Measurements from ENCODE around the gene ARL11.

DNA sequence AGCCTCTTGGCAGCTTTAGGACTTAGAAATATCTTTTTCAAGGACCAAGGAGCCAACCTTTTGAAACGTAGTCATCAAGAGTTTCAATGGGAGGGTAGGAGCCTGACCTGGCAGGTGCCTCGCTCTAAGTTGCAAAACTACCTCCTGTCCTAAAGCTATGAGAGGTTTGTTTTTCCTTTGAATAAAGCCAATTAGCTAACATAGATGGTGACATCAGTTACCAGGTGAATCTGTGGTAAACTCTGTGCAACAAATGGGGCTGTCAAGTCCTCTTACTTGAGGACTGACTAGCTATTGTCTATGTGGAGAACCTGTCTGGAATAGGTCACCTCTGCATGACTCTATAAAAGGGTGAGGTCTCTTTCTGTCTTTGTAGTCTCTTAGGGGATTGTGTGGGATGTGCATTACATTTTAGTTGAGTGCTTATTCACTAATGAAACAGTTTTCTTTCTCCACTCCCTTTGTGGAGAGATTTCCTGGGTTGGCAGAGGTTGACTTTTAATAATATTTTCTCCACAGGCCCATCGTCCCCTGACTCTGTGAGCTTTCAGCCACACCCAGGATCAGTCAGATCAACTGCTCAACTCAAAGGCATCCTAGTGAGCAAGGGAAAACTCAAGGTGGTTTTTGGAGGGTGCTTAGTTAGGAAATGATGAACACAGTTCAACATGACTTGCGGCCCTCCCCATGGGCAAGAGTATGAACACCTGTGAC is 9.9 kb downstream of the ARL11 start:
- TF ChIP-seq, protein P1, sequence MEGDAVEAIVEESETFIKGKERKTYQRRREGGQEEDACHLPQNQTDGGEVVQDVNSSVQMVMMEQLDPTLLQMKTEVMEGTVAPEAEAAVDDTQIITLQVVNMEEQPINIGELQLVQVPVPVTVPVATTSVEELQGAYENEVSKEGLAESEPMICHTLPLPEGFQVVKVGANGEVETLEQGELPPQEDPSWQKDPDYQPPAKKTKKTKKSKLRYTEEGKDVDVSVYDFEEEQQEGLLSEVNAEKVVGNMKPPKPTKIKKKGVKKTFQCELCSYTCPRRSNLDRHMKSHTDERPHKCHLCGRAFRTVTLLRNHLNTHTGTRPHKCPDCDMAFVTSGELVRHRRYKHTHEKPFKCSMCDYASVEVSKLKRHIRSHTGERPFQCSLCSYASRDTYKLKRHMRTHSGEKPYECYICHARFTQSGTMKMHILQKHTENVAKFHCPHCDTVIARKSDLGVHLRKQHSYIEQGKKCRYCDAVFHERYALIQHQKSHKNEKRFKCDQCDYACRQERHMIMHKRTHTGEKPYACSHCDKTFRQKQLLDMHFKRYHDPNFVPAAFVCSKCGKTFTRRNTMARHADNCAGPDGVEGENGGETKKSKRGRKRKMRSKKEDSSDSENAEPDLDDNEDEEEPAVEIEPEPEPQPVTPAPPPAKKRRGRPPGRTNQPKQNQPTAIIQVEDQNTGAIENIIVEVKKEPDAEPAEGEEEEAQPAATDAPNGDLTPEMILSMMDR (IDR thresholded peaks at IDR 0.05; ENCODE audit: low read length): no peak
- no peak for TF ChIP-seq EZH2phosphoT487 (IDR thresholded peaks at IDR 0.05; ENCODE audit: low read length)

All from MM.1S (cell line).